DMS 273 (cell line): Measurements from ENCODE around the gene BBC3.

ENCODE experiments used
- DNase-seq: peaks from one replicate; lab custom pipeline; 2025; ENCODE audit not compliant: unreplicated experiment; lab: John Stamatoyannopoulos, UW

BBC3 gene

GRCh38 chr19:47231215-47232054 lies 436 bp upstream of the BBC3 start:
- peak; percentile 86 for DNase-seq

- peak; percentile 83 for DNase-seq
Measured at GRCh38 chr19:47230054-47230920, 712 bp downstream of the BBC3 start.

GRCh38 chr19:47229676-47230053 lies 1.3 kb downstream of the BBC3 start:
- DNase-seq: peak; percentile 60

- peak; percentile 44 for DNase-seq
Measured at GRCh38 chr19:47228937-47229675, 1.9 kb downstream of the BBC3 start.

- DNase-seq: peak; percentile 60
Measured at GRCh38 chr19:47228168-47228936, 2.6 kb downstream of the BBC3 start.

- DNase-seq: peak; percentile 90
Measured at GRCh38 chr19:47227352-47228167, 3.4 kb downstream of the BBC3 start.

- peak; percentile 78 for DNase-seq
Measured at GRCh38 chr19:47226426-47227351, 4.3 kb downstream of the BBC3 start.

GRCh38 chr19:47225746-47226425 lies 5.1 kb downstream of the BBC3 start:
- DNase-seq: peak; percentile 97

GRCh38 chr19:47221890-47222289 lies 9.1 kb downstream of the BBC3 start:
- no peak for DNase-seq

- no peak for DNase-seq
Measured at GRCh38 chr19:47221080-47221841, 9.7 kb downstream of the BBC3 start.

GRCh38 chr19:47215581-47215980 lies 15.4 kb downstream of the BBC3 start:
- no peak for DNase-seq

GRCh38 chr19:47210689-47211316 lies 20.2 kb downstream of the BBC3 start:
- peak; percentile 91 for DNase-seq

GRCh38 chr19:47210180-47210490 lies 20.9 kb downstream of the BBC3 start:
- DNase-seq: no peak

- DNase-seq: no peak
Measured at GRCh38 chr19:47209319-47210179, 21.4 kb downstream of the BBC3 start.

GRCh38 chr19:47203254-47203653 lies 27.7 kb downstream of the BBC3 start:
- DNase-seq: no peak

GRCh38 chr19:47200530-47200929 lies 30.5 kb downstream of the BBC3 start:
- no peak for DNase-seq
